Activated naive CD4-positive, alpha-beta T cell (primary cell): ENCODE measurements around the gene RFX5.

Experiments used
- DNase-seq, 4 experiments: peaks; one replicate each; lab custom pipeline; 2025; lab: John Stamatoyannopoulos, UW

The RFX5 gene

GRCh38 chr1:151325231-151325630 is 21.8 kb downstream of the RFX5 start:
- DNase-seq: no peak

- DNase-seq: no peak
These were observed 22.6 kb downstream of the RFX5 start for GRCh38 chr1:151324390-151324930.

- no peak for DNase-seq
These were observed 28.1 kb downstream of the RFX5 start for GRCh38 chr1:151318975-151319374.

GRCh38 chr1:151315565-151316235 is 31.4 kb downstream of the RFX5 start:
- DNase-seq: no peak

GRCh38 chr1:151314137-151314875 is 32.7 kb downstream of the RFX5 start:
- DNase-seq: no peak

GRCh38 chr1:151313501-151313900 is 33.6 kb downstream of the RFX5 start:
- DNase-seq: no peak

GRCh38 chr1:151312826-151313225 is 34.2 kb downstream of the RFX5 start:
- DNase-seq: no peak

GRCh38 chr1:151312411-151312810 is 34.6 kb downstream of the RFX5 start:
- DNase-seq: no peak

GRCh38 chr1:151311589-151312331 is 35.3 kb downstream of the RFX5 start:
- DNase-seq: peak in 3 of 4 experiments; percentile 8 to 43 (median 27)

GRCh38 chr1:151311011-151311410 is 36.0 kb downstream of the RFX5 start:
- DNase-seq: no peak

- DNase-seq: no peak
These were observed 37.2 kb downstream of the RFX5 start for GRCh38 chr1:151309811-151310323.

- no peak for DNase-seq
These were observed 52.1 kb downstream of the RFX5 start for GRCh38 chr1:151294742-151295462.

GRCh38 chr1:151293093-151293492 is 54.0 kb downstream of the RFX5 start:
- no peak for DNase-seq

- DNase-seq: no peak
These were observed 54.6 kb downstream of the RFX5 start for GRCh38 chr1:151292207-151293030.

- DNase-seq: no peak
These were observed 56.2 kb downstream of the RFX5 start for GRCh38 chr1:151290709-151291303.
